H1 (cell line): ENCODE results near the gene IL17RE. TPM values are rescaled to one million over a fixed set of nuclear protein-coding genes. Genes with fewer than 3 reads are reported as not detected.

Experiments used
- CTCF ChIA-PET: fragments of 300-600 bp; sonication (Branson Sonifier 250); formaldehyde crosslinking; loops from one replicate; lab custom pipeline; 2021; ENCODE audit not compliant: partially characterized antibody; lab: Charles Lee
- POLR2A ChIA-PET: fragments of 300-600 bp; sonication (Branson Sonifier 250); formaldehyde crosslinking; loops from one replicate; lab custom pipeline; 2021; ENCODE audit warnings: inconsistent platforms; ENCODE audit not compliant: partially characterized antibody; lab: Charles Lee
- DNase-seq, 2 experiments: peaks; one replicate each; pipeline versions ENCODE4 v3.0.0 to v3.0.0-alpha.2; 2010 to 2022; ENCODE audit warnings: low spot score in 2 of 2, low read depth in 1 of 2, mixed read lengths in 1 of 2
- FAIRE-seq: peaks from 2 replicates; lab custom pipeline; 2011; peaks lifted over from hg19 to GRCh38; lab: Jason Lieb, UNC
- H2AFZ ChIP-seq: 2 replicates; pipeline ENCODE4 v1.8.1; 2012; ENCODE audit warnings: low read length, inconsistent platforms
- H2AK5ac ChIP-seq: 2 replicates; pipeline ENCODE4 v1.6.1; 2013; ENCODE audit warnings: low read depth, low read length
- H2BK120ac ChIP-seq: replicated peaks from 2 replicates; pipeline ENCODE3; 2013; ENCODE audit warnings: low read depth, low read length, inconsistent platforms
- H2BK12ac ChIP-seq: 2 replicates; pipeline ENCODE4 v1.6.1; 2013; ENCODE audit warnings: low read depth, low read length
- H2BK15ac ChIP-seq: 2 replicates; pipeline ENCODE4 v1.6.1; 2013; ENCODE audit warnings: low read length
- H2BK20ac ChIP-seq: 2 replicates; pipeline ENCODE4 v1.6.1; 2013; ENCODE audit warnings: low read length
- H2BK5ac ChIP-seq: 2 replicates; pipeline ENCODE4 v1.6.1; 2013; ENCODE audit warnings: low read depth, low read length
- H3K14ac ChIP-seq: 2 replicates; pipeline ENCODE4 v1.6.1; 2013; ENCODE audit warnings: inconsistent platforms; ENCODE audit not compliant: insufficient read length
- H3K18ac ChIP-seq: 2 replicates; pipeline ENCODE4 v1.6.1; 2013; ENCODE audit warnings: low read length; ENCODE audit errors: extremely low read depth
- H3K23ac ChIP-seq: 2 replicates; pipeline ENCODE4 v1.6.1; 2013; ENCODE audit warnings: inconsistent platforms; ENCODE audit not compliant: insufficient read length
- H3K23me2 ChIP-seq: 2 replicates; pipeline ENCODE4 v1.6.1; 2013; ENCODE audit warnings: low read depth, low read length
- H3K27ac ChIP-seq: 2 replicates; pipeline ENCODE4 v1.6.1; 2011; ENCODE audit warnings: low read depth, low read length, inconsistent platforms
- H3K27me3 ChIP-seq, 4 experiments: replicated peaks in 1 of 4; 1 replicate in 1 of 4; 2 replicates in 3 of 4; pipeline versions ENCODE4 v1.6.1 to v1.8.1; 2011 to 2013; ENCODE audit warnings: low read length in 3 of 4, mild to moderate bottlenecking in 3 of 4, inconsistent platforms in 2 of 4, mixed read lengths in 2 of 4, moderate library complexity in 1 of 4; ENCODE audit not compliant: control insufficient read depth in 3 of 4, insufficient read depth in 3 of 4; ENCODE audit errors: extremely low read depth in 1 of 4
- H3K36me3 ChIP-seq, 4 experiments: 2 replicates each; pipeline versions ENCODE4 v1.6.1 to v1.8.1; 2011 to 2013; ENCODE audit warnings: mild to moderate bottlenecking in 4 of 4, low read length in 3 of 4, moderate library complexity in 2 of 4, control low read depth in 1 of 4, inconsistent platforms in 1 of 4; ENCODE audit not compliant: insufficient read depth in 4 of 4, control insufficient read depth in 2 of 4
- H3K4ac ChIP-seq: replicated peaks from 2 replicates; pipeline ENCODE3; 2013; ENCODE audit warnings: low read length, low read depth, mixed read lengths, inconsistent platforms; ENCODE audit not compliant: insufficient read length
- H3K4me1 ChIP-seq, 4 experiments: replicated peaks in 1 of 4; 1 replicate in 1 of 4; 2 replicates in 3 of 4; pipeline versions ENCODE4 v1.6.1 to v1.8.1; 2011 to 2013; ENCODE audit warnings: low read length in 3 of 4, inconsistent platforms in 2 of 4, mixed read lengths in 1 of 4; ENCODE audit not compliant: insufficient read depth in 4 of 4, control insufficient read depth in 3 of 4
- H3K4me2 ChIP-seq, 2 experiments: 2 replicates each; pipeline versions ENCODE4 v1.6.1 to v1.8.1; 2011 to 2013; ENCODE audit warnings: low read depth in 2 of 2, low read length in 2 of 2, control low read depth in 1 of 2, inconsistent platforms in 1 of 2, mild to moderate bottlenecking in 1 of 2; ENCODE audit not compliant: insufficient read depth in 1 of 2
- H3K4me3 ChIP-seq, 4 experiments: fragments of 200-600, 300-600 bp in 1 of 4; sonication (generic), shearing (Covaris generic), sonication (Bioruptor Twin) in 1 of 4; 2 replicates each; pipeline versions ENCODE4 v1.5.1 to v1.8.1; 2011 to 2016; ENCODE audit warnings: low read length in 4 of 4, low read depth in 3 of 4, control low read depth in 2 of 4, inconsistent platforms in 2 of 4, mild to moderate bottlenecking in 2 of 4, mixed read lengths in 1 of 4, moderate library complexity in 1 of 4; ENCODE audit not compliant: insufficient read depth in 2 of 4; ENCODE audit errors: extremely low read depth in 1 of 4
- H3K56ac ChIP-seq: replicated peaks from 2 replicates; pipeline ENCODE3; 2013; ENCODE audit warnings: low read depth, mild to moderate bottlenecking, mixed read lengths, low read length, inconsistent platforms; ENCODE audit not compliant: insufficient read length
- H3K79me1 ChIP-seq: 2 replicates; pipeline ENCODE4 v1.6.1; 2013; ENCODE audit warnings: low read depth, low read length, control low read depth
- H3K79me2 ChIP-seq, 2 experiments: 2 replicates each; pipeline versions ENCODE4 v1.6.1 to v1.8.1; 2012 to 2013; ENCODE audit warnings: low read length in 2 of 2, mild to moderate bottlenecking in 2 of 2, inconsistent platforms in 1 of 2; ENCODE audit not compliant: insufficient read depth in 2 of 2, control insufficient read depth in 1 of 2
- H3K9ac ChIP-seq, 4 experiments: replicated peaks in 1 of 4; 1 replicate in 1 of 4; 2 replicates in 3 of 4; pipeline versions ENCODE4 v1.6.1 to v1.8.1; 2011 to 2013; ENCODE audit warnings: low read depth in 3 of 4, low read length in 3 of 4, control low read depth in 2 of 4, mild to moderate bottlenecking in 2 of 4, moderate library complexity in 2 of 4, inconsistent platforms in 1 of 4; ENCODE audit errors: extremely low read depth in 1 of 4
- H3K9me3 ChIP-seq, 2 experiments: 2 replicates each; pipeline versions ENCODE4 v1.6.1 to v1.8.1; 2012 to 2013; ENCODE audit warnings: mild to moderate bottlenecking in 2 of 2, moderate library complexity in 2 of 2, control low read depth in 1 of 2, inconsistent platforms in 1 of 2, low read depth in 1 of 2, low read length in 1 of 2, mixed read lengths in 1 of 2; ENCODE audit not compliant: insufficient read depth in 2 of 2
- H4K20me1 ChIP-seq, 2 experiments: replicated peaks in 1 of 2; 2 replicates each; pipeline versions ENCODE3 to v1.8.1; 2011 to 2013; ENCODE audit warnings: inconsistent platforms in 2 of 2, low read length in 2 of 2, mild to moderate bottlenecking in 1 of 2; ENCODE audit not compliant: insufficient read depth in 2 of 2, control insufficient read depth in 1 of 2
- H4K5ac ChIP-seq: 2 replicates; pipeline ENCODE4 v1.6.1; 2013; ENCODE audit warnings: low read length, low read depth, mixed read lengths, inconsistent platforms; ENCODE audit not compliant: insufficient read length
- H4K8ac ChIP-seq: 2 replicates; pipeline ENCODE4 v1.8.0; 2013; ENCODE audit warnings: mild to moderate bottlenecking, moderate library complexity, low read length, inconsistent platforms; ENCODE audit not compliant: insufficient read depth; ENCODE audit errors: extremely low read depth
- H4K91ac ChIP-seq: replicated peaks from 2 replicates; pipeline ENCODE3; 2013; ENCODE audit warnings: low read length, mixed read lengths, inconsistent platforms; ENCODE audit not compliant: insufficient read length
- ATF2 ChIP-seq: IDR thresholded peaks from 2 replicates; pipeline ENCODE4 v1.6.1; 2012; ENCODE audit warnings: low read length, inconsistent platforms
- BACH1 ChIP-seq: IDR thresholded peaks from 2 replicates; pipeline ENCODE4 v1.6.1; 2012; ENCODE audit warnings: low read length, improper control_type of control experiment
- CHD1 ChIP-seq: IDR thresholded peaks from 2 replicates; pipeline ENCODE4 v1.6.1; 2012; ENCODE audit warnings: low read depth, low read length, improper control_type of control experiment
- MAFK ChIP-seq: IDR thresholded peaks from 2 replicates; pipeline ENCODE4 v1.6.1; 2012; ENCODE audit warnings: low read depth, mild to moderate bottlenecking, improper control_type of control experiment, low read length
- POLR2A ChIP-seq, 2 experiments: IDR thresholded peaks; 1 replicate in 1 of 2; 2 replicates in 1 of 2; pipeline ENCODE4 v1.6.1; 2011; ENCODE audit warnings: low read depth in 2 of 2, low read length in 2 of 2, mild to moderate bottlenecking in 2 of 2; ENCODE audit errors: control extremely low read depth in 1 of 2
- WGBS, 2 experiments: shearing (Covaris generic) in 1 of 2; methylation state at CpG; one replicate each; pipeline versions ENCODE4 v1.1.6 to v1.1.7; 2013 to 2015; ENCODE audit warnings: low lambda C conversion rate in 2 of 2, mixed read lengths in 2 of 2, inconsistent platforms in 1 of 2, low coverage in 1 of 2, missing lambda C conversion rate in 1 of 2; ENCODE audit not compliant: insufficient replicate concordance in 2 of 2, insufficient coverage in 1 of 2, insufficient read length in 1 of 2; ENCODE audit errors: extremely low coverage in 1 of 2, missing lambda C conversion rate in 1 of 2; 5-methylcytosine and 5-hydroxymethylcytosine counted together
- polyA plus RNA-seq, 7 experiments: library from polyadenylated mRNA; depleted of rRNA in 3 of 7; stranded (reverse) in 5 of 7; unstranded in 2 of 7; fragments of >200 nt in 5 of 7; fragments of 200-250 nt in 2 of 7; gene quantifications; 1 replicate in 5 of 7; 2 replicates in 1 of 7; 4 replicates in 1 of 7; pipeline versions ENCODE4 v1.2.1 to v1.2.3, GENCODE V29; 2011 to 2013; ENCODE audit warnings: missing spikeins in 2 of 7, mixed read lengths in 2 of 7
- total RNA-seq: library from RNA; stranded (reverse); fragmentation: NEBNext Ultra II Directional; extraction: Animal tissue kit (Norgen Biotek cat#: 25700); gene quantifications from 2 replicates; pipeline ENCODE4 v1.2.1, GENCODE V29; 2021

The IL17RE gene
- total and polyA plus RNA-seq, 2 of the 8 experiments (the other 6 are each of a cell fraction or from before 2014, with no cell fraction given), result 3.4 to 4.9 TPM

DNA sequence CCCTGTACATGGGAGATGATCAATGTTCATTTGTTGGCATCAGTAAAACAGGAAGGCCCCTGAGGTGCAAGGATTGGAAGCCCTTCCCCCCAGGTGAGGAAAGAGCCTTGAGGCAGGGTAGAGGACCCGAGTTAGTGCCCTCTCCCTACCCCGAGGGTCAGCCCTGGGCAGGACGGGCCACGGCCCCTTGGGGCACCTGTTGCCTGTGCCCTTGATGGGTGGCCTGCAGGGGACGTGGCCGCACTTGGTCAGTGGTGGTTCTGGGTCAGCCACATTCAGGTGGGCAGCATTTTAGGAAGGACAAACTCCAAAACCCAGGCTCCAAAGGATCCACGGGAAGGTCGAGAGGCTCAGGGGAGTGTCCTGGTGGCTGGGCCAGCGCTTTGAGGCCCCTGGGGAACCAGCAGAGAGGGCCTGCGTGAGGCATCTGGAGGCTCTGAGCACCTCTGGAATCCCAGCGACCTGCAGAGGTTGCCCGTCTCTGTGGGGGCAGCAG is 43.1 kb upstream of the IL17RE start:
- Histone ChIP-seq H4K91ac (no peak overlapping the region), H3K9ac (no peak overlapping the region), H4K8ac (no peak overlapping the region), H2AFZ (no peak overlapping the region), H2BK15ac (0 out of 2 replicates have a peak overlapping the region, but pooled peaks have one; percentile 46), H3K27me3 (peaks cover 0 to 12% (median 4%) of the 10 kb centered on the region in 4 experiments; a peak in 3 of 7 replicates), H3K56ac (no peak overlapping the region), H3K4me1 (peaks cover 0 to 5% (median 3%) of the 10 kb centered on the region in 4 experiments; a peak in 6 of 7 replicates), H3K79me1 (no peaks in the 10 kb centered on the region), H3K23ac (no peak overlapping the region), H3K36me3 (no peaks in the 10 kb centered on the region), H3K9me3 (no peaks in the 10 kb centered on the region), H2AK5ac (no peak overlapping the region), H3K27ac (no peak overlapping the region), H4K20me1 (no peaks in the 10 kb centered on the region), H2BK20ac (no peak overlapping the region), H3K18ac (no peak overlapping the region), H2BK120ac (no peak overlapping the region)
- no peak for FAIRE-seq
- CTCF ChIA-PET, result interaction anchor here (0.6 to 1.9 kb wide), 3 partner anchors 72 to 88 kb away, joined by 3 to 4 read pairs (median 4); no protein-coding TSS in a partner anchor
- DNase-seq, result no peak
- TF ChIP-seq ATF2 (no peak), BACH1 (no peak), CHD1 (no peak), MAFK (no peak), POLR2A (IDR thresholded peaks at IDR 0.05; ENCODE audit: control extremely low read depth in 1 of 2, low read depth in 2 of 2, low read length in 2 of 2) (no peak)
- TF ChIP-seq, all 59 proteins: peak for 0
- no peak overlapping the region for H3K4me3 ChIP-seq
- no peaks in the 10 kb centered on the region for H3K79me2 ChIP-seq
- no peak overlapping the region for H3K4me2 ChIP-seq
- H3K23me2 ChIP-seq, result peaks cover 4% of the 10 kb centered on the region; the same call in 1 of the 2 replicates
- H3K4ac ChIP-seq, result no peak overlapping the region
- WGBS, 2 experiments, result 88% methylated on average over 12 of the region's 12 CpGs; no CpG with 5 or more reads in 1 of the 2 experiments
- H2BK5ac ChIP-seq, result peak overlapping the region; percentile 16; the same call in 1 of the 2 replicates
- H4K5ac ChIP-seq, result no peak overlapping the region
- POLR2A ChIA-PET, result interaction anchor here (1.1 kb wide), 1 partner anchor 44 kb away, joined by 3 read pairs; no protein-coding TSS in a partner anchor
- H2BK12ac ChIP-seq, result no peak overlapping the region
- no peak overlapping the region for H3K14ac ChIP-seq
